GM21447 (cell line): ENCODE results near the gene IGFBP7.

ENCODE experiments used
- ATAC-seq: cut with Tn5 transposase; IDR thresholded peaks from one replicate; pipeline ENCODE4 v1.9.1; 2021; ENCODE audit not compliant: unreplicated experiment

IGFBP7 gene

GRCh38 chr4:57131849-57132742, 21.9 kb upstream of the IGFBP7 start:
- no peak for ATAC-seq

DNA sequence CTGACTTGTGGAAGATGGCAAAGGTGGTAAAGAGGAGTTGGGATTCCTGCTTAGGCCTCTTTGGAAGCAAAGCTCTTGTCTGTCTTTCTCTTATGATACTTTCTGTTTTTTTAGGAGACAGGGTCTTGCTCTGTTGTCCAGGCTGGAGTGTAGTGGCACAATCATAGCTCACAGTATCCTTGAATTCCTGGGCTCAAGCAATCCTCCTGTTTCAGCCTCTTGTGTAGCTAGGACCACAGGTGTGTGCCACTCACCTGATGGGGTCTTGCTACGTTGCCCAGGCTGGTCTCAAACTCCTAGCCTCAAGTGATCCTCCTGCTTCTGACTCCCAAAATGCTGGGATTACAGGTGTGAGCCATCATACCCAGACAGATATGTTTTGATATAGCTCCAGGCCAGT, 19.3 kb upstream of the IGFBP7 start:
- no peak for ATAC-seq

DNA sequence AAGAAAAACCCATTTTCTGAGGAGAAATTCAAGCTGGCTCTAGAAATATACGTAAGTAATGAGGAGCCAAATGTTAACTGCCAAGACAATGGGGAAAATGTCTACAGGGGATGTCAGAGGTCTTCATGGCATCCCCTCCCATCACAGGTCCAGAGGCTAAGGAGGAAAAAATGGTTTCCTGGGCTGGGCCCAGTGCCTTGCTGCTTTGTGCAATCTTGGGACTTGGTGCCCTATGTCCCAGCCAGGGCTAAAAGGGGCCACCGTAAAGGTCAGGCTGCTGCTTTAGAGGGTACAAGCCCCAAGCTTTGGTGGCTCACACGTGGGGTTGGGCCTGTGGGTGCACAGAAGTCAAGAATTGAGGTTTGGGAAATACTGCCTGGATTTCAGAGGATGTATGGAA, 17.2 kb upstream of the IGFBP7 start:
- no peak for ATAC-seq

DNA sequence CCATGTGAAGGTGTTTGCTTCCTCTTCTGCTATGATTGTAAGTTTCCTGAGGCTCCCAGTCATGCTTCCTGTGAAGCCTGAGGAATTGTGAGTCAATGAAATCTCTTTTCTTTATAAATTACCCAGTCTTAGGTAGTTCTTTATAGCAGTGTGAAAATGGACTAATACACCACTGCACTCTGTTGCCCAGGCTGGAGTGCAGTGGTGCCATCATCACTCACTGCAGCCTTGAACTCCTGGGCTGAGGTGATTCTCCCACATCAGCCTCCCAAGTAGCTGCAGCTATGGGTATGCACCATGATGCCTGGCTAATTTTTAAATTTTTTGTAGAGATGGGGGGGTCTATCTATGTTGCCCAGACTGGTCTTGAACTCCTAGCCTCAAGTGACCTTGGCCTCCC, 15.8 kb upstream of the IGFBP7 start:
- ATAC-seq: no peak

DNA sequence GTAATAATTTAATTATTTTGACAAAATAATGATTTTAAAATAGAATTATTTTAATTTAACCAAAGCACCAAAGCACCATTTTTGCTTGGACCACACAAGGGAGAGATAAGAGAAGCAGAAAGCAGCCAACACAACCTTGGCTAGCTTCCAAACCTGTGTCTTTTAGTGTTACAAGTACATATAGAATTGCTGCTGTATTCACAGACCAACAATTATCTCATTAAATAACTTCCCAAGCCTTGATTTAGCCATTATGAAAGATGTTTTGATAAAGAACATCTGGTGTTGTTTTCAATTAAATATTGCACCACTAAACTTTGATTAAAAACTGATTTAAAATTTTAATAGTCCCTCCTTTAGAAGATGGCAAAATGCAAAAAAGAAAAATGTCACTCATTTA, 14.0 kb upstream of the IGFBP7 start:
- ATAC-seq: no peak

- no peak for ATAC-seq
Measured at GRCh38 chr4:57122959-57123358, 12.8 kb upstream of the IGFBP7 start.

- no peak for ATAC-seq
Measured at GRCh38 chr4:57119054-57119651, 9.0 kb upstream of the IGFBP7 start.

DNA sequence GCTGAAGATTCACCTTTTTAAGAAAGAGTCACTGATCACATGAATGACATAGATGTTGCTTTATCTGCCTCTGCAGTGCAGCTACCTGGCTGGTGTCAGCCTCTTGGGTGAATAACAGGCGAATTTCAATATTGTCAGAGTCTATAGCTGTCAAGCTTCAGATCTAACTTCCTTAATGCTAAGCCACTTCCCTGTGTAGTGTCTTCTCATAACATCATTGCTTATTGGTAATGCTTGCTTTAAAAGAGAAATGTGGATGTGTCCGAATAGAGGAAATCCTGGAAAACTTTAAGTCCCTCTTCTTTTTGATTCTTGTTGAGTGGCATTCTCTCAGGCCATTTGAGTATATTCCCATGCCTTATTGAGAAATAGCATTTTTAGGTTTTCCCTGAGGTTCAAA, 7.3 kb upstream of the IGFBP7 start:
- no peak for ATAC-seq

- no peak for ATAC-seq
Measured at GRCh38 chr4:57116245-57116644, 6.1 kb upstream of the IGFBP7 start.

DNA sequence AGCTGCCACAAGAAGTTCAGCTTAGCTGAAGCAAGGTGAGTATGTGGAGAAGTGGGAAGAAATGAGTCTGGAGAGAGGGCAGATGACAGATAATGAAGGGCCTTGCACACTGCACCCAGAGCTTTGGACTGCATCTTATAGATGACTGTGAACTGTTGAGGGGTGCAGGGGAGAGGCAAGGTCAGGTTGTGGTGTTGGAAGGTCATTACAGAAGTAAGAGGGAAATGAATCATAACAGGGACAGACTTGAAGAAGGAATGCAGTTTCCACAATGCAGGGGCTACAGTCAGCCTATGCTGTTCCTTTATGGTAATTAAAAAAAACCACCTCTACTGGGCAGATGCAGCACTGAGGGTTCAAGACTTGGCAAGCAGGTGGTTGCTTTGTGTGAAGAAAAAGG, 4.8 kb upstream of the IGFBP7 start:
- ATAC-seq: no peak

DNA sequence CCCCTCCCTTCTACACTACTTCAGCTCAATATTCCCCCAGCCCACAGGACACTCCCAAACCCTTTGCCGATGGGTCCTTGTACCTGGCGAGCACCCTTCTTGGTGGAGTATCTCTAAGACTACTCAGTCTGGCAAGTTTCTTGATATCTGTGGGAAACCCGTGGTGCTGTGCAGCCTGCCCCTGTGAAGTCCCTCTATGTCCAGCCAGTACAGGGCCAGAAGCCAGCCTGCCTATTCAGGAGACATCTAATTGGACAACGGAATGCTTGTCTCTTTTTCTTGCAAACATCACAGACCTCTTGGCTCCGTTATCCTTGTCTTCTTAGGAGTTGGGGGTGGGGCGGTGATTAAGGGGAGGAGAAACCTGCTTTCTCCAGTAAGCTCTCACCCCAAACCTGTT, 3.7 kb upstream of the IGFBP7 start:
- ATAC-seq: no peak

DNA sequence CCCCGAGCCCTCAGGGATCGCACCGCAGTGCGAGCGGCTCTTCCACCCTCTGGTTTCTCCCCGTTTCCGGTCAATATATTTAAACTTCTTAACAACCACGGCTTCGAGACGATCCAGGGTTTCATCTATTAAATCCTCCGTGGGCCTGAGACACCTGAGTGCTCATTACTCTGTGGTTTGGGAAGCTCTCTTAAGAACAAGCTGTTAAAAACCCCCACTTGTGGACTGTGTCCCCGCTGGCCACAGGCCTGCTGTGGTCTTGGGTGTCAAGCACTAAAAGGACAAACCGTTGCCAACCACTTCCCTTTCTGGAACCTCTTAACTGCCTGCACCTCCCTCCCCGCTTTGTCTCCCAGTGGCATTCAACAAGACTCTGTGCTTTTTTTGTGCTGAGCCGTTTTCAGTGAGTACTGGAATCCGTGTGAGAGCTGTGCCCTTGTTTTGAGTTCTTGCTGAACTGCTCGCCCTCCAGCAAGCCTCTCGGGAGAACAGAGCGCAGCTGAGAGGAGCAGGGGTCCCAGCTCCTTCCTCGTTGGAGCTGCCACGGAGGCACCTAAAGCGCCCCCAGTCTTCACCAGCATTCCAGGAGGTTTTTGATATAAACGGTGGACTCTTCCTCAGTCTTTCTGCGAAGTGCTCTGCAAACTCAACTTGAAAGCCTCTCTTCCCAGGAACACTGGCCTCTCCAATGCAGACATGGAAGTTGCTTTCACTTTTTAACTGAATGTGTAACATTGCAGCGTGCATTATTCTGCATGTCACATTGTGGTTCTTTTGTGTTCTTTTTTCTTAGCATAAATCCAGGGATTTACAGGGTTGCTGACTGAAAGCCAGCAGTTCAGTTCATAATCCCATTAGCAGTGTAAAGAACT, 691 bp upstream of the IGFBP7 start:
- no peak for ATAC-seq

- no peak for ATAC-seq
Measured at GRCh38 chr4:57109411-57109846, 756 bp downstream of the IGFBP7 start.

DNA sequence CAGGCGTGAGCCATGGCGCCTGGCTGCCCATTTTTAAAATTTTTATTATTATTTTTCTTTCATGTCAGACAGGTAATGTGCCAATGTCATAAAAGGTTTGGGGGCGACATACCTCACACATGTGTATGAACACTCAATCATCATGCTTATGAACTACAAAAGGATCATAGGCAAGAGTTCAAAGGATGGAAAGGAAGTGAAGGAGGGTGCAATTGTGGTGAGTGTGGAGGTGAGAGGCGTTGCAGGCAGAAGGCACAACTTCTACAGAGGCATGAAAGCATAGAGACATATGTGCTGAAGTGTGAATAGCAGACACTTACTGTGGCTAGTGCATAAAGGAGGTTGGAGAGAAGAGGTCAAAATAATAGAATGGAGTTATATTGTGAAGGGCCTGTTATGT, 4.0 kb downstream of the IGFBP7 start:
- ATAC-seq: no peak

GRCh38 chr4:57104706-57105560, 5.3 kb downstream of the IGFBP7 start:
- no peak for ATAC-seq

DNA sequence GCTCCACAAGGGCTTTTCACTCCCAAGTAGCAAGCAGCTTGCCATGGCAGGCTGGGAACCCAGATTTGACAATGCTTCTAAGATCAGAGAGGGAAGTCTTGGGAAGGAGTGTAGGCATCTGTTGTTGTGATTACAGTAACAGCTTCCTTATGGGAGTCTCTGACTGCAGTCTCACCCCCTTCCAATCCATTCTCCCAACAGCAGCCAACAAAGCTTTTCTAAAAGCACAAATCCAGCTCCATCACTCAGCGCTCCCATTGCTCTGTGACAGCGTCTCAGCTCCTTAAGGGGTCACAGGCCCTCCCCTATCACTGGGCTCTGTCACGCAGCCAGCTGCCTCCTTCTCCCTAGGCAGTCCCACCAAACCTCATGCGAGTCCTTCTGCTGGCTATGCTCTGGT, 7.1 kb downstream of the IGFBP7 start:
- no peak for ATAC-seq

DNA sequence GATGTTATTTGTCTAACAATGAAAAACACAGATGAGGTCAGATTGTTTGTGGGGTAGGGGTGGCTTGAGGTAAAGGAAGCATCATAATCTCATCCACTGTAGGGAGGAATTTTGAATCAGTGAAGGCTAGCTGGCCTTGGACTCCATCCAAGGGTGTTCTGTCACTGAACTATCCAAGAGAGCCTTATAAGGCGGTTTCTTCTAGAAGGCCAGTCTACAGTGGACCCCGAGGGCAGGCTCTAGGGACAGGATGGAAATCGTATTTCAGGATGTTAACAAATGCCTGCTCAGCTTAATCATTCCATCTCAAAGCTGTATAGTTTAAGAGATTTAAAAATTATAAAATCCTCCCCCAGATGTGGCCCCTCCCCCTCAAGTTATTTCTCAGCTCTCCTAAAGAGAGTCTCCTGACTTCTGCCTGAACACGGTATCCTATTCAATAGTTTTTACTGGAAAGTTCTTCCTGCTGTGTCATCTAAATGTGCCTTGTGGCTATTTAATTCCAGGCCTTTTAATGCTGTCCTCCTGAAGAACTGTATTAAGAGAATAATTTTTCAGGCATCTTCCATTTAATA, 8.0 kb downstream of the IGFBP7 start:
- no peak for ATAC-seq

DNA sequence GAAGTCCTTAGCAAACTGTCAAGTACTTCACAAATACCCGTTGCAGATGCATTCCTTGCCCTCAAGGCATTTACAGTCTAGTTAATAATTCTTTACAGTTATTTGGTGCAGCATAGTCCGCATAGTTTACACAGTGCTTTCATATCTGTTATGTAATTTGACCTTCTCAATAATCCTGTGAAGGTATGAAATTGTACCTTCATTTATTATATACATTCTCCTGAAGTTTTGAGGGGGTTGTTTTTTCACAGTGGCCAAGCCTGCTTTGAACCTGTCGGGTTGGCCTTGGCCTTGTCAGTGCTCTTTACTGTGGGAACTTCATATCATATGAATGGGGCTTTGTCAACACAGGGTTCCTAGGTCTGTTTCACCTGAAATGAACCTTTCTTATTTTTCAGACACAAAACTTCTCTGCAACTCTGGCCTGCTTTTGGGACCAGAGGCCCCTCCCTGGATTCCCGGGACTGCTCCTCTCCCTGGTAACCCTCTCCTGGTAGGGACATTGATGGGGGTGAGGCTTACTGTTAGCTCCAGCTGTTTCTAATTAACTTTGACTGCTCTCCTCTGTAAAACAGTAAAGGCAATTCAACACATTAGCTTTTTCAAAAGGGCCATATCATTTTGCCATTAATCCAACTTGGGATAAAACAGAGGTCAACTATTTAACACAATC, 9.1 kb downstream of the IGFBP7 start:
- ATAC-seq: no peak

DNA sequence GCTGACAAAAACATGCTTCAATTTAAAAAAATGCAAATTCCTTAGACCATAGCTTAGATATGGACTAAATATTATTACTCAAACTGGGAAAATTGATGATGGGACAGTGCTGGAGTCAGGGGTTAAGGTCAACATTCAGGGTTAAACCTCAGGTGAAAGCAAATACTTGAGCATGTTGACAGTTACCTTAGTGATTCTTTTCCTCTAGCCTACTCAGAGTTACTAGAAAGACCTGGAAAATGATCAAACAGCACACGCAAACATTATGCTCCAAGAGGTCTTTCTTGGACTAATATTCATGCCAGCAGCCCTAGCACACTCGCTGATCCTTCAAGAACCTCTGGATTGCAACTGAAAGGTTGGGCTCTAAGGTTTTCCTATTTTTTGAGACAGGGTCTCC, 10.8 kb downstream of the IGFBP7 start:
- ATAC-seq: no peak

GRCh38 chr4:57098941-57099340, 11.2 kb downstream of the IGFBP7 start:
- no peak for ATAC-seq
